IPS DF 6.9 (cell line): ENCODE measurements around the gene MACROD2.

Source experiments
- DNase-seq: peaks from one replicate; pipeline ENCODE4 v3.0.0-alpha.2; 2013; ENCODE audit warnings: low read depth, low spot score
- H3K27ac ChIP-seq: one replicate; pipeline ENCODE4 v1.5.1; 2013; ENCODE audit warnings: low read length, control low read depth
- H3K27me3 ChIP-seq: 2 replicates; pipeline ENCODE4 v1.6.1; 2013; ENCODE audit warnings: mild to moderate bottlenecking, low read length; ENCODE audit not compliant: control insufficient read depth, insufficient read depth
- H3K36me3 ChIP-seq: 2 replicates; pipeline ENCODE4 v1.6.1; 2013; ENCODE audit warnings: low read length; ENCODE audit not compliant: control insufficient read depth, insufficient read depth
- H3K4me1 ChIP-seq: 2 replicates; pipeline ENCODE4 v1.6.1; 2013; ENCODE audit warnings: low read length; ENCODE audit not compliant: control insufficient read depth, insufficient read depth
- H3K4me3 ChIP-seq: 2 replicates; pipeline ENCODE4 v1.5.1; 2013; ENCODE audit warnings: mild to moderate bottlenecking, low read length
- H3K9me3 ChIP-seq: 2 replicates; pipeline ENCODE4 v1.6.1; 2013; ENCODE audit warnings: low read length, inconsistent platforms; ENCODE audit not compliant: control insufficient read depth, insufficient read depth
- WGBS: extraction: QIAGEN DNeasy Blood & Tissue Kit; methylation state at CpG from one replicate; pipeline ENCODE4 v1.1.7; 2013; ENCODE audit warnings: mixed read lengths, missing lambda C conversion rate; ENCODE audit not compliant: insufficient read length, insufficient coverage; 5-methylcytosine and 5-hydroxymethylcytosine counted together

The MACROD2 gene

GRCh38 chr20:14707026-14707680, 711.8 kb downstream of the MACROD2 start:
- H3K36me3 ChIP-seq = no peaks in the 10 kb centered on the region
- no peak overlapping the region for H3K27ac ChIP-seq
- H3K4me3 ChIP-seq = no peak overlapping the region
- DNase-seq = no peak
- no CpG with 5 or more reads among the region's 10 CpGs for WGBS
- peaks cover 1% of the 10 kb centered on the region; the same call in 1 of the 2 replicates for H3K4me1 ChIP-seq
- H3K27me3 ChIP-seq = no peaks in the 10 kb centered on the region
- H3K9me3 ChIP-seq = no peaks in the 10 kb centered on the region

- no peak for DNase-seq
- Histone ChIP-seq H3K9me3 (no peaks in the 10 kb centered on the region), H3K4me3 (no peak overlapping the region), H3K36me3 (no peaks in the 10 kb centered on the region), H3K27me3 (no peaks in the 10 kb centered on the region), H3K4me1 (peaks cover 1% of the 10 kb centered on the region; the same call in 1 of the 2 replicates), H3K27ac (no peak overlapping the region)
- WGBS = no CpG with 5 or more reads among the region's 2 CpGs
These were observed 712.7 kb downstream of the MACROD2 start for GRCh38 chr20:14707865-14708596.

GRCh38 chr20:14709439-14709838, 714.1 kb downstream of the MACROD2 start:
- H3K36me3 ChIP-seq = no peaks in the 10 kb centered on the region
- no peak overlapping the region for H3K4me3 ChIP-seq
- H3K27me3 ChIP-seq = no peaks in the 10 kb centered on the region
- H3K27ac ChIP-seq = no peak overlapping the region
- peaks cover 3% of the 10 kb centered on the region; the same call in 1 of the 2 replicates for H3K4me1 ChIP-seq
- DNase-seq = no peak
- no CpG with 5 or more reads among the region's 2 CpGs for WGBS
- no peaks in the 10 kb centered on the region for H3K9me3 ChIP-seq

GRCh38 chr20:14710951-14711350, 715.6 kb downstream of the MACROD2 start:
- DNase-seq = no peak

GRCh38 chr20:14711652-14712051, 716.3 kb downstream of the MACROD2 start:
- WGBS = no CpG with 5 or more reads among the region's 2 CpGs
- Histone ChIP-seq H3K4me1 (peaks cover 5% of the 10 kb centered on the region; the same call in 1 of the 2 replicates), H3K9me3 (no peaks in the 10 kb centered on the region), H3K4me3 (no peak overlapping the region), H3K27me3 (no peaks in the 10 kb centered on the region), H3K36me3 (no peaks in the 10 kb centered on the region), H3K27ac (no peak overlapping the region)
- DNase-seq = no peak

More at GRCh38 chr20:14710951-14711350, 715.6 kb downstream of the MACROD2 start:
- H3K4me3 ChIP-seq = no peak overlapping the region
- H3K4me1 ChIP-seq = peaks cover 3% of the 10 kb centered on the region; the same call in 1 of the 2 replicates
- no peak overlapping the region for H3K27ac ChIP-seq
- no CpG with 5 or more reads among the region's 2 CpGs for WGBS
- H3K27me3 ChIP-seq = no peaks in the 10 kb centered on the region
- no peaks in the 10 kb centered on the region for H3K9me3 ChIP-seq
- no peaks in the 10 kb centered on the region for H3K36me3 ChIP-seq

- Histone ChIP-seq H3K4me1 (peaks cover 5% of the 10 kb centered on the region; the same call in 1 of the 2 replicates), H3K36me3 (no peaks in the 10 kb centered on the region), H3K9me3 (no peaks in the 10 kb centered on the region), H3K4me3 (no peak overlapping the region), H3K27ac (no peak overlapping the region), H3K27me3 (no peaks in the 10 kb centered on the region)
- DNase-seq = no peak
- no CpG with 5 or more reads among the region's 6 CpGs for WGBS
These were observed 717.0 kb downstream of the MACROD2 start for GRCh38 chr20:14712302-14712739.

- H3K4me1 ChIP-seq = peaks cover 3% of the 10 kb centered on the region
- no peaks in the 10 kb centered on the region for H3K27me3 ChIP-seq
- WGBS = no CpG with 5 or more reads among the region's 3 CpGs
- no peaks in the 10 kb centered on the region for H3K9me3 ChIP-seq
- H3K36me3 ChIP-seq = no peaks in the 10 kb centered on the region
- no peak for DNase-seq
- H3K4me3 ChIP-seq = no peak overlapping the region
- no peak overlapping the region for H3K27ac ChIP-seq
These were observed 720.1 kb downstream of the MACROD2 start for GRCh38 chr20:14715400-14715799.

GRCh38 chr20:14716351-14716801, 721.1 kb downstream of the MACROD2 start:
- Histone ChIP-seq H3K4me1 (peaks cover 3% of the 10 kb centered on the region), H3K27me3 (no peaks in the 10 kb centered on the region), H3K27ac (no peak overlapping the region), H3K36me3 (no peaks in the 10 kb centered on the region), H3K4me3 (no peak overlapping the region), H3K9me3 (no peaks in the 10 kb centered on the region)
- peak; percentile 54 for DNase-seq
- WGBS = no CpG with 5 or more reads among the region's 5 CpGs

- WGBS = no CpG with 5 or more reads among the region's 6 CpGs
- Histone ChIP-seq H3K4me3 (no peak overlapping the region), H3K9me3 (no peaks in the 10 kb centered on the region), H3K36me3 (no peaks in the 10 kb centered on the region), H3K27me3 (no peaks in the 10 kb centered on the region), H3K4me1 (peaks cover 3% of the 10 kb centered on the region), H3K27ac (no peak overlapping the region)
- DNase-seq = no peak
These were observed 722.1 kb downstream of the MACROD2 start for GRCh38 chr20:14717134-14717999.

- H3K27me3 ChIP-seq = no peaks in the 10 kb centered on the region
- H3K36me3 ChIP-seq = no peaks in the 10 kb centered on the region
- no CpG with 5 or more reads among the region's 4 CpGs for WGBS
- H3K27ac ChIP-seq = no peak overlapping the region
- no peak for DNase-seq
- H3K4me3 ChIP-seq = no peak overlapping the region
- H3K9me3 ChIP-seq = no peaks in the 10 kb centered on the region
- H3K4me1 ChIP-seq = peaks cover 2% of the 10 kb centered on the region
These were observed 724.9 kb downstream of the MACROD2 start for GRCh38 chr20:14720251-14720650.
